A673 (cell line): ENCODE measurements around the gene MAB21L2. TPM values are rescaled to one million over a fixed set of nuclear protein-coding genes. Genes with fewer than 3 reads are reported as not detected.
"Not testable (repeated sequence)": the region's sequence is repeated elsewhere in the genome, so short reads cannot be mapped to it uniquely, and the experiment has no call there.

Experiments used
- BruUV-seq: library from RNA; stranded (reverse); fragments of 400-500 nt; replicated peaks from 2 replicates; lab custom pipeline; 2021; lab: Mats Ljungman, UMichigan
- CTCF ChIA-PET: fragments of 300-600 bp; sonication (Branson Sonifier 250); formaldehyde crosslinking; loops from one replicate; lab custom pipeline; 2022; ENCODE audit warnings: antibody characterized with exemption; lab: Charles Lee
- POLR2A ChIA-PET: fragments of 300-600 bp; sonication (Branson Sonifier 250); formaldehyde crosslinking; loops from one replicate; lab custom pipeline; 2022; ENCODE audit warnings: antibody characterized with exemption; ENCODE audit not compliant: low non-redundant PET; lab: Charles Lee
- DNase-seq: peaks from one replicate; pipeline ENCODE4 v3.0.0-alpha.2; 2015; ENCODE audit warnings: low spot score
- H3K27ac ChIP-seq: fragments of 200-600 bp; sonication (generic); 2 replicates; pipeline ENCODE4 v1.5.1; 2016; ENCODE audit warnings: mixed run types, low read depth, mild to moderate bottlenecking, mixed read lengths, antibody characterized with exemption, low read length; ENCODE audit not compliant: poor library complexity, severe bottlenecking
- H3K27me3 ChIP-seq: fragments of 200-600 bp; sonication (generic); replicated peaks from 2 replicates; pipeline ENCODE4 v1.6.1; 2017; ENCODE audit warnings: mixed run types, low read depth, mild to moderate bottlenecking, mixed read lengths, antibody characterized with exemption, low read length; ENCODE audit not compliant: insufficient read depth, poor library complexity
- H3K36me3 ChIP-seq: fragments of 200-600 bp; sonication (generic); 2 replicates; pipeline ENCODE4 v1.6.1; 2016; ENCODE audit warnings: mixed run types, mild to moderate bottlenecking, mixed read lengths, antibody characterized with exemption, low read length; ENCODE audit not compliant: insufficient read depth, poor library complexity, severe bottlenecking
- H3K4me1 ChIP-seq: fragments of 200-600 bp; sonication (generic); 2 replicates; pipeline ENCODE4 v1.6.1; 2017; ENCODE audit warnings: mixed run types, mild to moderate bottlenecking, mixed read lengths, antibody characterized with exemption, low read length; ENCODE audit not compliant: insufficient read depth, poor library complexity, severe bottlenecking
- H3K4me3 ChIP-seq: fragments of 200-600 bp; sonication (generic); 2 replicates; pipeline ENCODE4 v1.5.1; 2016; ENCODE audit warnings: low read depth, mixed run types, mild to moderate bottlenecking, mixed read lengths, low read length; ENCODE audit not compliant: poor library complexity, severe bottlenecking
- H3K9me3 ChIP-seq: fragments of 200-600 bp; sonication (generic); 2 replicates; pipeline ENCODE4 v1.6.1; 2016; ENCODE audit warnings: mixed run types, low read depth, mild to moderate bottlenecking, mixed read lengths, antibody characterized with exemption, low read length; ENCODE audit not compliant: poor library complexity, severe bottlenecking
- EZH2 ChIP-seq: fragments of 200-600 bp; sonication (generic); IDR thresholded peaks from 2 replicates; pipeline ENCODE4 v1.6.1; 2017; ENCODE audit warnings: borderline replicate concordance, low read depth, mild to moderate bottlenecking, mixed read lengths, antibody characterized with exemption, low read length; ENCODE audit not compliant: poor library complexity, severe bottlenecking
- intact Hi-C: fragments of 100-400 bp; cut with micrococcal nuclease; formaldehyde crosslinking; loops from one replicate; pipeline ENCODE4 v1.10.0; 2022; ENCODE audit not compliant: unreplicated experiment
- total RNA-seq: library from RNA; stranded (reverse); gene quantifications from 2 replicates; pipeline ENCODE4 v1.2.3, GENCODE V29; 2021
- TF ChIP-seq, protein P1 (sequence below): fragments of 300-800, 200-600 bp; sonication (generic); conservative IDR thresholded peaks from 2 replicates; pipeline ENCODE4 v1.5.1; 2017; ENCODE audit warnings: low read depth, mild to moderate bottlenecking, antibody characterized with exemption, low read length, moderate library complexity, mixed read lengths

The MAB21L2 gene
- total RNA-seq, 1 experiment from 2014 or later: not detected

- no TSS peak for BruUV-seq
- no peak overlapping the region for H3K27ac ChIP-seq
Observed at GRCh38 chr4:150543042-150543441, 38.9 kb upstream of the MAB21L2 start.

DNA sequence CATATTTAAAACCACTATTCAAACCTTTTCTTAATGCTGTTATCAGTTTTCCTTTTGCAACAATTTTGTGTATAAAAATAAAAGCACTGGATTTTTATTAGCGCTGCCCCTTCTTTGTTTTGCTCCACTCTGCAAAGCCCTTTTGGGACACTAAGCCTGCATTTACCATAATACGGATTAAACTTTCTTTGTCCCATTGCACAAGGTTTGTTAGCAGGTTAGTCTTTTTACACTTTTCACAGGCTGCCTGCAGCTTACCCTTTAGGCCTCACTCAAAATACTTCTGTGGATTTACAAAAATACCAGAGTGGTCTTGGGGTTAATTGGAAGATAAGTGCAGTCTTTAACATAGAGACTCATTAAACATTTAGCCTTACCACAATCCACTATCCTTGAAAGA, 35.7 kb upstream of the MAB21L2 start:
- H3K9me3 ChIP-seq: no peaks in the 10 kb centered on the region
- TF ChIP-seq, protein P1, sequence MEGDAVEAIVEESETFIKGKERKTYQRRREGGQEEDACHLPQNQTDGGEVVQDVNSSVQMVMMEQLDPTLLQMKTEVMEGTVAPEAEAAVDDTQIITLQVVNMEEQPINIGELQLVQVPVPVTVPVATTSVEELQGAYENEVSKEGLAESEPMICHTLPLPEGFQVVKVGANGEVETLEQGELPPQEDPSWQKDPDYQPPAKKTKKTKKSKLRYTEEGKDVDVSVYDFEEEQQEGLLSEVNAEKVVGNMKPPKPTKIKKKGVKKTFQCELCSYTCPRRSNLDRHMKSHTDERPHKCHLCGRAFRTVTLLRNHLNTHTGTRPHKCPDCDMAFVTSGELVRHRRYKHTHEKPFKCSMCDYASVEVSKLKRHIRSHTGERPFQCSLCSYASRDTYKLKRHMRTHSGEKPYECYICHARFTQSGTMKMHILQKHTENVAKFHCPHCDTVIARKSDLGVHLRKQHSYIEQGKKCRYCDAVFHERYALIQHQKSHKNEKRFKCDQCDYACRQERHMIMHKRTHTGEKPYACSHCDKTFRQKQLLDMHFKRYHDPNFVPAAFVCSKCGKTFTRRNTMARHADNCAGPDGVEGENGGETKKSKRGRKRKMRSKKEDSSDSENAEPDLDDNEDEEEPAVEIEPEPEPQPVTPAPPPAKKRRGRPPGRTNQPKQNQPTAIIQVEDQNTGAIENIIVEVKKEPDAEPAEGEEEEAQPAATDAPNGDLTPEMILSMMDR: no peak
- TF ChIP-seq EZH2: no peak
- DNase-seq: peak; percentile 23
- ChIA-PET POLR2A (no interaction called here), CTCF (no interaction called here)
- intact Hi-C loops: no loop called here
- H3K27ac ChIP-seq: no peak overlapping the region
- no peak overlapping the region for H3K4me3 ChIP-seq
- H3K4me1 ChIP-seq: peaks cover 24% of the 10 kb centered on the region
- no peaks in the 10 kb centered on the region for H3K36me3 ChIP-seq
- H3K27me3 ChIP-seq: no peaks in the 10 kb centered on the region
- no TSS peak for BruUV-seq

More at GRCh38 chr4:150543042-150543441, 38.9 kb upstream of the MAB21L2 start:
- no peaks in the 10 kb centered on the region for H3K27me3 ChIP-seq
- no peak for TF ChIP-seq EZH2
- TF ChIP-seq, protein P1: no peak
- H3K9me3 ChIP-seq: no peaks in the 10 kb centered on the region
- peaks cover 23% of the 10 kb centered on the region for H3K4me1 ChIP-seq
- no peak overlapping the region for H3K4me3 ChIP-seq
- H3K36me3 ChIP-seq: no peaks in the 10 kb centered on the region
- DNase-seq: no peak
- CTCF ChIA-PET: no interaction called here
- intact Hi-C loops: no loop called here
- POLR2A ChIA-PET: no interaction called here

DNA sequence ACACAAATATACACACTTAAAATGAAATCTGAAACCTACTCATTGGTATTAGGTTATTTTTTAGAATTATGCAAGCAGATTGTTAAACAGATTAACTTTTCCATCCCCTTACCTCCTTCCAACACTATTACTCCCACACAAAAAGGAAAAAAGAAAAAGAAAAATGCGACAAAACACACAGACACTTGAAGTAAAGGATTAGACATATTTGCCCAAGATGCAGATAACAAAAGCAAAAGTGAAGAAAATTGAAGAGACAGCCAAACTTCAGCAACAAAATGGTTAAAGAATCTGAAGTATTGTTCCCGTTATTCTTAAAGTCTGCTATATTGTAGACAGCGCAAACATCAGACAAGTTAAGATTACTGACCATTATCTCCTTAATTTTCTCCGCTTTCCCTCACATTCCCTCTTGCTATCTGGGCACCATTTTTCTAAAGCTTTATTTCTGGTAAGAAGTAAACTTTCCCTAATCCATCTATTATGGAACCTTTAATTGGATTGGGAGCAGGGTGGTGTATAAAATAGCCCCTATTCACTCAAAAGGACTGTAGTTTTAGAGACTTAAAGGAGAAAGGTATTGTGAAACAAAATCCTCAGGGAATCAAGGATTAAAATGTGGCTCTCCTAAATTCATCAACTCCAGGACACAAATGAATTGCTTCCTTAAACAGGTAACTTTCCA, 34.7 kb upstream of the MAB21L2 start:
- Histone ChIP-seq H3K4me1 (peaks cover 24% of the 10 kb centered on the region), H3K9me3 (no peaks in the 10 kb centered on the region), H3K27me3 (no peaks in the 10 kb centered on the region), H3K36me3 (no peaks in the 10 kb centered on the region), H3K27ac (no peak overlapping the region), H3K4me3 (peak overlapping the region; percentile 5)
- ChIA-PET CTCF (no interaction called here), POLR2A (no interaction called here)
- no TSS peak for BruUV-seq
- no peak for TF ChIP-seq EZH2
- TF ChIP-seq, protein P1: no peak
- peak; percentile 60 for DNase-seq
- intact Hi-C loops: no loop called here

- DNase-seq, H3K36me3 ChIP-seq, CTCF ChIA-PET, H3K9me3 ChIP-seq, intact Hi-C loops, POLR2A ChIA-PET, H3K4me3 ChIP-seq, H3K4me1 ChIP-seq, H3K27ac ChIP-seq, BruUV-seq, H3K27me3 ChIP-seq: not testable (repeated sequence)
Observed at GRCh38 chr4:150557811-150558210, 24.1 kb upstream of the MAB21L2 start.
